Karpas-422 (cell line): ENCODE measurements around the gene LDB1. TPM values are rescaled to one million over a fixed set of nuclear protein-coding genes. Genes with fewer than 3 reads are reported as not detected.
A peak's percentile ranks its signal among the peaks of the same experiment; 100 is the strongest.

ENCODE experiments used
- DNase-seq: peaks from one replicate; pipeline ENCODE4 v3.0.0-alpha.2; 2015
- H2AFZ ChIP-seq: fragments of 200-600 bp; sonication (generic); 2 replicates; pipeline ENCODE4 v1.6.1; 2014; ENCODE audit warnings: antibody characterized with exemption, low read length, mixed read lengths
- H3K27ac ChIP-seq: fragments of 200-600 bp; sonication (generic); 2 replicates; pipeline ENCODE4 v1.5.1; 2014; ENCODE audit warnings: mild to moderate bottlenecking, low read length, moderate library complexity
- H3K27me3 ChIP-seq: fragments of 200-600 bp; sonication (generic); 2 replicates; pipeline ENCODE4 v1.6.1; 2014; ENCODE audit warnings: low read length, mixed read lengths
- H3K36me3 ChIP-seq: fragments of 200-600 bp; sonication (generic); 2 replicates; pipeline ENCODE4 v1.6.1; 2014; ENCODE audit warnings: low read length, mixed read lengths; ENCODE audit not compliant: insufficient read depth
- H3K4me1 ChIP-seq: fragments of 200-600 bp; sonication (generic); 2 replicates; pipeline ENCODE4 v1.6.1; 2014; ENCODE audit warnings: mild to moderate bottlenecking, low read length, mixed read lengths
- H3K4me2 ChIP-seq: fragments of 200-600 bp; sonication (generic); 2 replicates; pipeline ENCODE4 v1.6.1; 2014; ENCODE audit warnings: low read length, low read depth, mild to moderate bottlenecking; ENCODE audit not compliant: poor library complexity, severe bottlenecking
- H3K4me3 ChIP-seq: fragments of 200-600 bp; sonication (generic); 2 replicates; pipeline ENCODE4 v1.5.1; 2014; ENCODE audit warnings: mild to moderate bottlenecking, antibody characterized with exemption, low read length, mixed read lengths
- H3K79me2 ChIP-seq: fragments of 200-600 bp; sonication (generic); 2 replicates; pipeline ENCODE4 v1.6.1; 2014; ENCODE audit warnings: mild to moderate bottlenecking, low read length, mixed read lengths
- H3K9ac ChIP-seq: fragments of 200-600 bp; sonication (generic); 2 replicates; pipeline ENCODE4 v1.6.0; 2014; ENCODE audit warnings: low read length
- H3K9me2 ChIP-seq: fragments of 200-600 bp; sonication (generic), shearing (Covaris generic); replicated peaks from 2 replicates; pipeline ENCODE4 v1.6.0; 2014; ENCODE audit warnings: mild to moderate bottlenecking, low read length, moderate library complexity; ENCODE audit not compliant: insufficient read depth
- H3K9me3 ChIP-seq: fragments of 300-700, 200-600 bp; sonication (generic); 2 replicates; pipeline ENCODE4 v1.6.1; 2014; ENCODE audit warnings: low read length, mixed read lengths
- H4K20me1 ChIP-seq: fragments of 200-600 bp; sonication (generic); 2 replicates; pipeline ENCODE4 v1.6.1; 2014; ENCODE audit warnings: mild to moderate bottlenecking, antibody characterized with exemption, low read length, low read depth; ENCODE audit not compliant: insufficient read depth
- total RNA-seq: library from RNA; depleted of rRNA; stranded (reverse); fragments of >200 nt; shearing (Covaris generic); gene quantifications from 2 replicates; pipeline ENCODE4 v1.2.3, GENCODE V29; 2014; ENCODE audit warnings: low replicate concordance; rRNA removed

The LDB1 gene
- total RNA-seq: 24.7 and 34.5 TPM in 2 replicates

DNA sequence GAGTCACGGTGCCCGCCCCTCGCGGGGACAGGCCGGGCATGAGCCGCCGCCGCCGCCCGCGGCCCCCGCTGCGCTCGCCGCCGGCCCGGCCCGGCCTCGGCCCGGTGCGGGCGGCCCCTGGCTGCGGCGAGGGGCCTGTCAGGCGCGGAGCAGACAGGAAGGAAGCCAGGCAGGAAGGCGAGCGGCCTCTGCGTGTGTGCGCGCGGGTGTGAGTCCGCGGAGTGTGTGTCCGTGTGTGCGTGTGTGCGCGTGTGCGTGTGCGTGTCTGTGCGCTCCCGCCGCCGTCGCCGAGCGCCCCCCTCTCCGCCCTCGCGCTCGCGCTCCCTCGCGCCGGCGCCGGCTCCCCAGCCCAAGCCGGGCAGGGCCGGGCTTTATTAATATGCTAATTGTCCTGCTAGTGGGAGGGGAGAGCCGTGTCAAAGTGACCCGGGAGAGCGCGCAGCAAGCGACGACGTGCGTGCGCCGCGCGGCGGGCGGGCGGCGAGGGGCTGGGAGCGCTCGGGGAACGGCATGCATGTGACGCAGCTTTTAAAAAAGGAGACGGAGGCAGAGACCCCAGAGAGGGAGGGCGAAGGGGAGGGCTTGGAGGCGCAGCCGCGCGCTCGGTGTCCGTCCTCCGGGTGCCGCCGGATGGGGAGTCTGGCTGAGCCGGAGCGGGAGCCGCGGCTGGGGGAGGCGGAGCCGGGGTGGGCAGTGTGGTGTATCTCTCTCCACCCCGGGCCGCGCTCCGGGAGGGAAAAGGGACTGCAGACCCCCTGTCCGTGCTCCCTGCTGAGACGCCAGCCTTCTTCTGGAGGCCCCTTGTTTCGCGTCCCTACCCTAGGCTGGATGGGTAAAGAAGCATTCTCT, at the start of gene LDB1:
LDB1 (minus strand) TSS at position 227 of the 849 bp plus-strand sequence. CDS start 258 bp downstream, outside the sequence.
- H3K79me2 ChIP-seq: peaks cover 44% of the 10 kb centered on the region

GRCh38 chr10:102167861-102168260, 47.7 kb upstream of the LDB1 start:
- Histone ChIP-seq H3K27ac (no peak overlapping the region), H4K20me1 (no peaks in the 10 kb centered on the region), H3K4me3 (no peak overlapping the region), H3K9ac (no peak overlapping the region), H3K27me3 (no peaks in the 10 kb centered on the region), H3K36me3 (peaks cover 4% of the 10 kb centered on the region; the same call in 1 of the 2 replicates), H2AFZ (no peak overlapping the region), H3K4me1 (peaks cover 4% of the 10 kb centered on the region), H3K9me3 (no peaks in the 10 kb centered on the region), H3K9me2 (no peaks in the 10 kb centered on the region), H3K4me2 (no peak overlapping the region), H3K79me2 (no peaks in the 10 kb centered on the region)
- DNase-seq: no peak

More for the DNA sequence above, at the start of gene LDB1:
- H4K20me1 ChIP-seq: no peaks in the 10 kb centered on the region
- peak within 1 kb of the TSS; percentile 84 for H3K4me2 ChIP-seq
- H3K36me3 ChIP-seq: no peaks in the 10 kb centered on the region
- peak within 1 kb of the TSS; percentile 69 for H3K27ac ChIP-seq
- no peaks in the 10 kb centered on the region for H3K9me2 ChIP-seq
- peak within 1 kb of the TSS; percentile 80 for H3K4me3 ChIP-seq
- H3K9ac ChIP-seq: peak within 1 kb of the TSS; percentile 87
- no peaks in the 10 kb centered on the region for H3K9me3 ChIP-seq
- H3K27me3 ChIP-seq: no peaks in the 10 kb centered on the region
- DNase-seq: peak; percentile 88
- H3K4me1 ChIP-seq: peaks cover 48% of the 10 kb centered on the region
- H2AFZ ChIP-seq: peak within 1 kb of the TSS; percentile 56; the same call in 1 of the 2 replicates

DNA sequence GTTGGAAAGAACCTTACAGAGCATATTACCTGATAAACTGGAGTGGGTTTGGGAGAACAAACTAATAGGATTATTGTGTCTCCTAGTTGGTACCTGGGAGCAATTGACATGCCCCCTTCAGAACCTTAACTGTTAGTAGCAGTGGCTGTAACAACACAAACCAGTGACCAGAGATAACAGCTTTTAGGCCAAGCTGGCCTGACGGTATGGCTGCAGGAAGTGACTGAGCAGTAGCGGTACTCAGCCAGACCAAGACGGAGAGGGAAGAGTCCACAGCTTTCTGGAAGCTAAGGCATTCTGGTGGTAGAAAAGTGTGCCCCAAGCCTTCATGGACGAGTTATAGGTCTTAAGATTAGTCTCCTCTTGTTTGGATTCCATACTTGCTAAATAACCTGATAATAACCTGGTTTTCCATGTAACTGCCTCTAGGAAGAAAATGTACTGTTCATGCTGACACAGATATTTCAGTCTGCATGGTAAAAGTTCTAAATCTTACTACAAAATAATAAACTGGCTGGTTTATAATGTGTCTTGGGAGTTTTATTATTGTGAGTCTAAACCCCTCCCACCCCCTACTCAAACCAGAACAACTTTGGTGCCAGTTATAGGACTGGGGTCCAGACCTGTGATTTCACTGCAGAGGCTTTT, 43.3 kb upstream of the LDB1 start:
- Histone ChIP-seq H3K9me3 (no peaks in the 10 kb centered on the region), H3K27ac (no peak overlapping the region), H3K9ac (no peak overlapping the region), H4K20me1 (no peaks in the 10 kb centered on the region), H3K79me2 (no peaks in the 10 kb centered on the region), H3K4me3 (no peak overlapping the region), H3K4me2 (no peak overlapping the region), H3K27me3 (no peaks in the 10 kb centered on the region), H2AFZ (no peak overlapping the region), H3K4me1 (no peaks in the 10 kb centered on the region), H3K9me2 (no peaks in the 10 kb centered on the region), H3K36me3 (peaks cover 14% of the 10 kb centered on the region; the same call in 1 of the 2 replicates)
- DNase-seq: no peak

- no peak for DNase-seq
- peaks cover 23% of the 10 kb centered on the region; the same call in 1 of the 2 replicates for H3K36me3 ChIP-seq
- H3K9me2 ChIP-seq: no peaks in the 10 kb centered on the region
- H3K4me3 ChIP-seq: no peak overlapping the region
- H3K4me2 ChIP-seq: no peak overlapping the region
- H3K27me3 ChIP-seq: no peaks in the 10 kb centered on the region
- no peak overlapping the region for H3K27ac ChIP-seq
- no peaks in the 10 kb centered on the region for H4K20me1 ChIP-seq
- peaks cover 19% of the 10 kb centered on the region for H3K79me2 ChIP-seq
- H3K9me3 ChIP-seq: no peaks in the 10 kb centered on the region
- no peak overlapping the region for H2AFZ ChIP-seq
- H3K4me1 ChIP-seq: no peaks in the 10 kb centered on the region
- H3K9ac ChIP-seq: no peak overlapping the region
Measured at GRCh38 chr10:102159831-102160230, 39.7 kb upstream of the LDB1 start.

- DNase-seq: no peak
- Histone ChIP-seq H3K9me3 (no peaks in the 10 kb centered on the region), H4K20me1 (no peaks in the 10 kb centered on the region), H3K9me2 (no peaks in the 10 kb centered on the region), H3K4me2 (no peak overlapping the region), H3K27me3 (no peaks in the 10 kb centered on the region), H2AFZ (no peak overlapping the region), H3K36me3 (peaks cover 25% of the 10 kb centered on the region; the same call in 1 of the 2 replicates), H3K79me2 (peaks cover 26% of the 10 kb centered on the region), H3K4me1 (no peaks in the 10 kb centered on the region), H3K9ac (no peak overlapping the region), H3K27ac (no peak overlapping the region), H3K4me3 (no peak overlapping the region)
Measured at GRCh38 chr10:102159051-102159597, 39.0 kb upstream of the LDB1 start.

DNA sequence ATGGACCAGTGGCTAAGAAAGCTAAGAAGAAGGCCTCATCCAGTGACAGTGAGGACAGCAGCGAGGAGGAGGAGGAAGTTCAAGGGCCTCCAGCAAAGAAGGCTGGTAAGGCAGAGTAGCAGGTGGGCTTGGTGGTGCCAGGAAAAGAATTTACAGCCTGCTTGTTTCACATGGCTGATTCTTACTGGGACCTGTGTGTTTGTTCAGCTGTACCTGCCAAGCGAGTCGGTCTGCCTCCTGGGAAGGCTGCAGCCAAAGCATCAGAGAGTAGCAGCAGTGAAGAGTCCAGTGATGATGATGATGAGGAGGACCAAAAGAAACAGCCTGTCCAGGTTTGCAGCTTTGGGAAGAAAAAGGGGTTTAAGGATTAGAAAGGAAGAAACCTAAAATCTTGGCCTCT, 37.1 kb upstream of the LDB1 start:
- Histone ChIP-seq H3K27ac (no peak overlapping the region), H4K20me1 (no peaks in the 10 kb centered on the region), H3K9me2 (no peaks in the 10 kb centered on the region), H3K4me1 (peaks cover 7% of the 10 kb centered on the region), H3K4me3 (no peak overlapping the region), H3K36me3 (peaks cover 24% of the 10 kb centered on the region; the same call in 1 of the 2 replicates), H3K27me3 (no peaks in the 10 kb centered on the region), H3K9me3 (no peaks in the 10 kb centered on the region), H2AFZ (no peak overlapping the region), H3K9ac (no peak overlapping the region), H3K4me2 (no peak overlapping the region), H3K79me2 (peaks cover 45% of the 10 kb centered on the region)
- no peak for DNase-seq

- Histone ChIP-seq H3K9ac (no peak overlapping the region), H3K36me3 (peaks cover 19% of the 10 kb centered on the region; the same call in 1 of the 2 replicates), H3K27me3 (no peaks in the 10 kb centered on the region), H3K4me3 (no peak overlapping the region), H3K9me2 (no peaks in the 10 kb centered on the region), H4K20me1 (no peaks in the 10 kb centered on the region), H2AFZ (no peak overlapping the region), H3K4me1 (peaks cover 13% of the 10 kb centered on the region), H3K27ac (no peak overlapping the region), H3K9me3 (no peaks in the 10 kb centered on the region), H3K4me2 (no peak overlapping the region), H3K79me2 (peaks cover 45% of the 10 kb centered on the region)
- no peak for DNase-seq
Measured at GRCh38 chr10:102154466-102155116, 34.4 kb upstream of the LDB1 start.
